ENCODE measurements around the gene SLC5A4.
"Not testable (repeated sequence)": the region's sequence is repeated elsewhere in the genome, so short reads cannot be mapped to it uniquely, and the experiment has no call there.

Gene SLC5A4

GRCh38 chr22:32267011-32267410 lies 11.9 kb upstream of the SLC5A4 start:
- H3K4me3 ChIP-seq (ENCODE audit: insufficient read depth in 1 of 2, low read depth in 1 of 2, low read length in 2 of 2) = no peak overlapping the region
- peaks cover 0 to 18% of the 10 kb centered on the region in 2 experiments for H3K27me3 ChIP-seq (ENCODE audit: control insufficient read depth in 1 of 2, insufficient read depth in 1 of 2, low read length in 2 of 2)
- WGBS = 100% methylated on average over 1 of the region's 3 CpGs
- no peak overlapping the region for H2BK12ac ChIP-seq (ENCODE audit: low read length in 2 of 2)
- no peaks in the 10 kb centered on the region for H3K36me3 ChIP-seq (ENCODE audit: control insufficient read depth in 1 of 2, insufficient read depth in 2 of 2, low read depth in 1 of 2, low read length in 2 of 2)
- no peak overlapping the region for H3K18ac ChIP-seq (ENCODE audit: low read depth in 1 of 2, low read length in 2 of 2)
- H3K4me1 ChIP-seq (ENCODE audit: control insufficient read depth, insufficient read depth, low read depth, low read length) = no peaks in the 10 kb centered on the region
- H3K4ac ChIP-seq (ENCODE audit: low read depth in 1 of 2, low read length in 2 of 2) = no peak overlapping the region
- no peak overlapping the region for H2BK5ac ChIP-seq (ENCODE audit: low read depth, low read length, poor library complexity, severe bottlenecking)
- H3K79me1 ChIP-seq (replicated peaks; ENCODE audit: low read length, poor library complexity, severe bottlenecking) = no peaks in the 10 kb centered on the region
- H3K9ac ChIP-seq (ENCODE audit: low read length) = no peak overlapping the region
- no peak overlapping the region for H3K27ac ChIP-seq (ENCODE audit: low read length, poor library complexity, severe bottlenecking)
- no peak overlapping the region for H2BK15ac ChIP-seq (ENCODE audit: low read depth, poor library complexity, severe bottlenecking)
- no peaks in the 10 kb centered on the region for H3K9me3 ChIP-seq (ENCODE audit: control insufficient read depth, low read length)
- no peak overlapping the region for H2AK5ac ChIP-seq (ENCODE audit: low read length, severe bottlenecking)
- no peak overlapping the region for H4K8ac ChIP-seq (ENCODE audit: low read length)
- H3K4me2 ChIP-seq (ENCODE audit: low read length, poor library complexity, severe bottlenecking) = no peak overlapping the region
- no peak overlapping the region for H4K91ac ChIP-seq (ENCODE audit: low read length)
- no peak overlapping the region for H2AFZ ChIP-seq (ENCODE audit: low read depth, low read length)
- H2BK120ac ChIP-seq (ENCODE audit: low read depth, low read length) = no peak overlapping the region
- H3K23ac ChIP-seq (ENCODE audit: low read length in 2 of 2) = no peak overlapping the region
- no peak for DNase-seq
- no peak overlapping the region for H3K14ac ChIP-seq (ENCODE audit: low read length in 2 of 2)

- H3K4me3 ChIP-seq (ENCODE audit: insufficient read depth in 1 of 2, low read depth in 1 of 2, low read length in 2 of 2) = peak overlapping the region in 1 of 2 experiments; percentile 46
- no peak overlapping the region for H3K4ac ChIP-seq (ENCODE audit: low read depth in 1 of 2, low read length in 2 of 2)
- no peak overlapping the region for H3K27ac ChIP-seq (ENCODE audit: low read length, poor library complexity, severe bottlenecking)
- H3K27me3 ChIP-seq (ENCODE audit: control insufficient read depth in 1 of 2, insufficient read depth in 1 of 2, low read length in 2 of 2) = peaks cover 0 to 14% of the 10 kb centered on the region in 2 experiments
- no peak overlapping the region for H2BK12ac ChIP-seq (ENCODE audit: low read length in 2 of 2)
- H4K8ac ChIP-seq (ENCODE audit: low read length) = no peak overlapping the region
- no peak overlapping the region for H4K91ac ChIP-seq (ENCODE audit: low read length)
- H3K4me2 ChIP-seq (ENCODE audit: low read length, poor library complexity, severe bottlenecking) = no peak overlapping the region
- H3K9me3 ChIP-seq (ENCODE audit: control insufficient read depth, low read length) = no peaks in the 10 kb centered on the region
- DNase-seq = peak; percentile 75
- no peak overlapping the region for H3K23ac ChIP-seq (ENCODE audit: low read length in 2 of 2)
- H3K36me3 ChIP-seq (ENCODE audit: control insufficient read depth in 1 of 2, insufficient read depth in 2 of 2, low read depth in 1 of 2, low read length in 2 of 2) = no peaks in the 10 kb centered on the region
- no peaks in the 10 kb centered on the region for H3K4me1 ChIP-seq (ENCODE audit: control insufficient read depth, insufficient read depth, low read depth, low read length)
- no peak overlapping the region for H3K18ac ChIP-seq (ENCODE audit: low read depth in 1 of 2, low read length in 2 of 2)
- H2BK15ac ChIP-seq (ENCODE audit: low read depth, poor library complexity, severe bottlenecking) = no peak overlapping the region
- no peak overlapping the region for H2AK5ac ChIP-seq (ENCODE audit: low read length, severe bottlenecking)
- H2BK5ac ChIP-seq (ENCODE audit: low read depth, low read length, poor library complexity, severe bottlenecking) = no peak overlapping the region
- no peaks in the 10 kb centered on the region for H3K79me1 ChIP-seq (replicated peaks; ENCODE audit: low read length, poor library complexity, severe bottlenecking)
- WGBS = 16% methylated on average over 7 of the region's 10 CpGs
- H2AFZ ChIP-seq (ENCODE audit: low read depth, low read length) = no peak overlapping the region
- no peak overlapping the region for H3K14ac ChIP-seq (ENCODE audit: low read length in 2 of 2)
- peak overlapping the region; percentile 72 for H3K9ac ChIP-seq (ENCODE audit: low read length)
- no peak overlapping the region for H2BK120ac ChIP-seq (ENCODE audit: low read depth, low read length)
These were observed 11.0 kb upstream of the SLC5A4 start for GRCh38 chr22:32265882-32266767.

DNA sequence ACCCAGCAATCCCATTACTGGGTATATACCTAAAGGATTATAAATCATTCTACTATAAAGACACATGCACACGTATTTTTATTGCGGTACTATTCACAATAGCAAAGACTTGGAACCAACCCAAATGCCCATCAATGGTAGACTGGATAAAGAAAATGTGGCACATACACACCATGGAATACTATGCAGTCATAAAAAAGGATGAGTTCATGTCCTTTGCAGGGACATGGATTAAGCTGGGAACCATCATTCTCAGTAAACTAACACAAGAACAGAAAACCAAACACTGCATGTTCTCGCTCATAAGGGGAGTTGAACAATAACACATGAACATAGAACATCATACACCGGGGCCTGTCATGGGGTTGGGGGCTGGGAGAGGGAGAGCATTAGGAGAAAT lies 8.5 kb upstream of the SLC5A4 start:
- H3K23ac ChIP-seq (ENCODE audit: low read length in 2 of 2); H2BK5ac ChIP-seq (ENCODE audit: low read depth, low read length, poor library complexity, severe bottlenecking); H2AFZ ChIP-seq (ENCODE audit: low read depth, low read length); H3K4me3 ChIP-seq (ENCODE audit: insufficient read depth in 1 of 2, low read depth in 1 of 2, low read length in 2 of 2); H3K14ac ChIP-seq (ENCODE audit: low read length in 2 of 2); H4K91ac ChIP-seq (ENCODE audit: low read length); H3K4me1 ChIP-seq (ENCODE audit: control insufficient read depth, insufficient read depth, low read depth, low read length); DNase-seq; H2BK120ac ChIP-seq (ENCODE audit: low read depth, low read length); H3K79me1 ChIP-seq (replicated peaks; ENCODE audit: low read length, poor library complexity, severe bottlenecking); H3K27ac ChIP-seq (ENCODE audit: low read length, poor library complexity, severe bottlenecking); H3K9me3 ChIP-seq (ENCODE audit: control insufficient read depth, low read length); H2AK5ac ChIP-seq (ENCODE audit: low read length, severe bottlenecking); H3K27me3 ChIP-seq (ENCODE audit: control insufficient read depth in 1 of 2, insufficient read depth in 1 of 2, low read length in 2 of 2); H2BK15ac ChIP-seq (ENCODE audit: low read depth, poor library complexity, severe bottlenecking); H4K8ac ChIP-seq (ENCODE audit: low read length); H3K18ac ChIP-seq (ENCODE audit: low read depth in 1 of 2, low read length in 2 of 2); H3K36me3 ChIP-seq (ENCODE audit: control insufficient read depth in 1 of 2, insufficient read depth in 2 of 2, low read depth in 1 of 2, low read length in 2 of 2); H2BK12ac ChIP-seq (ENCODE audit: low read length in 2 of 2); H3K4me2 ChIP-seq (ENCODE audit: low read length, poor library complexity, severe bottlenecking); H3K9ac ChIP-seq (ENCODE audit: low read length); H3K4ac ChIP-seq (ENCODE audit: low read depth in 1 of 2, low read length in 2 of 2): not testable (repeated sequence)
- 100% methylated on average over 3 of the region's 4 CpGs for WGBS

- Histone ChIP-seq H3K79me1 (replicated peaks; ENCODE audit: low read length, poor library complexity, severe bottlenecking) (no peaks in the 10 kb centered on the region), H3K4ac (ENCODE audit: low read depth in 1 of 2, low read length in 2 of 2) (no peak overlapping the region), H2AFZ (ENCODE audit: low read depth, low read length) (no peak overlapping the region), H3K4me1 (ENCODE audit: control insufficient read depth, insufficient read depth, low read depth, low read length) (no peaks in the 10 kb centered on the region), H2AK5ac (ENCODE audit: low read length, severe bottlenecking) (no peak overlapping the region), H3K27me3 (ENCODE audit: control insufficient read depth in 1 of 2, insufficient read depth in 1 of 2, low read length in 2 of 2) (peaks cover 0 to 7% of the 10 kb centered on the region in 2 experiments), H3K4me3 (ENCODE audit: insufficient read depth in 1 of 2, low read depth in 1 of 2, low read length in 2 of 2) (no peak overlapping the region), H3K4me2 (ENCODE audit: low read length, poor library complexity, severe bottlenecking) (no peak overlapping the region), H2BK15ac (ENCODE audit: low read depth, poor library complexity, severe bottlenecking) (no peak overlapping the region), H3K18ac (ENCODE audit: low read depth in 1 of 2, low read length in 2 of 2) (no peak overlapping the region), H3K14ac (ENCODE audit: low read length in 2 of 2) (no peak overlapping the region), H3K9ac (ENCODE audit: low read length) (no peak overlapping the region), H3K27ac (ENCODE audit: low read length, poor library complexity, severe bottlenecking) (no peak overlapping the region), H2BK120ac (ENCODE audit: low read depth, low read length) (no peak overlapping the region), H4K91ac (ENCODE audit: low read length) (no peak overlapping the region), H4K8ac (ENCODE audit: low read length) (no peak overlapping the region), H2BK5ac (ENCODE audit: low read depth, low read length, poor library complexity, severe bottlenecking) (no peak overlapping the region), H2BK12ac (ENCODE audit: low read length in 2 of 2) (no peak overlapping the region), H3K9me3 (ENCODE audit: control insufficient read depth, low read length) (no peaks in the 10 kb centered on the region), H3K23ac (ENCODE audit: low read length in 2 of 2) (no peak overlapping the region), H3K36me3 (ENCODE audit: control insufficient read depth in 1 of 2, insufficient read depth in 2 of 2, low read depth in 1 of 2, low read length in 2 of 2) (no peaks in the 10 kb centered on the region)
- DNase-seq = no peak
- WGBS = 65% methylated on average over 4 of the region's 4 CpGs
These were observed 6.2 kb upstream of the SLC5A4 start for GRCh38 chr22:32261306-32261705.
